Loucy (cell line): ENCODE data around the gene ZNF467.

Source experiments
- EZH2phosphoT487 ChIP-seq: fragments of 200-600 bp; IDR thresholded peaks from 2 replicates; pipeline ENCODE4 v1.6.1; 2018; ENCODE audit warnings: antibody characterized with exemption, mild to moderate bottlenecking, moderate library complexity, borderline replicate concordance
- TF ChIP-seq, protein P1 (sequence below): fragments of 200-600 bp; sonication (generic); conservative IDR thresholded peaks from 2 replicates; pipeline ENCODE4 v1.5.1; 2014; ENCODE audit warnings: mild to moderate bottlenecking, antibody characterized with exemption, low read length

DNA sequence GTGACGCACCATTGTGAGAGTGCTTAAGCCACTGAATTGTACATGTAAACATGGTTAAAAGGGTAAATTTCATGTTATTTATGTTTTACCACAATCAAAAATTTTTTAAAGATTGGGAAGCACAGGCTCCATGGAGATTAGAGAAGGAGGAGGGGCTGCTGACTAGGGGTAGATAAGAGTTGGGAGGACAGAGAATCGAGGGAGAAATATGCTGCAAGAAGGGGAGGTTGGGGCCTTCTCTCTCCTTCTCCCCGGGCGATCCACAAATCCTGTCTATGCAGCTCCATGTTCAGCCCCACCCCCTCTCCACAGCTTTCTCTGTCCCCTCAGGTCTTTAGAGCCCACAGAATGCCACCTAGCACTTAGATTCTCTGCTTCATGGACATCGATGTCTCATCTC lies 12.1 kb downstream of the ZNF467 start:
- TF ChIP-seq, protein P1, sequence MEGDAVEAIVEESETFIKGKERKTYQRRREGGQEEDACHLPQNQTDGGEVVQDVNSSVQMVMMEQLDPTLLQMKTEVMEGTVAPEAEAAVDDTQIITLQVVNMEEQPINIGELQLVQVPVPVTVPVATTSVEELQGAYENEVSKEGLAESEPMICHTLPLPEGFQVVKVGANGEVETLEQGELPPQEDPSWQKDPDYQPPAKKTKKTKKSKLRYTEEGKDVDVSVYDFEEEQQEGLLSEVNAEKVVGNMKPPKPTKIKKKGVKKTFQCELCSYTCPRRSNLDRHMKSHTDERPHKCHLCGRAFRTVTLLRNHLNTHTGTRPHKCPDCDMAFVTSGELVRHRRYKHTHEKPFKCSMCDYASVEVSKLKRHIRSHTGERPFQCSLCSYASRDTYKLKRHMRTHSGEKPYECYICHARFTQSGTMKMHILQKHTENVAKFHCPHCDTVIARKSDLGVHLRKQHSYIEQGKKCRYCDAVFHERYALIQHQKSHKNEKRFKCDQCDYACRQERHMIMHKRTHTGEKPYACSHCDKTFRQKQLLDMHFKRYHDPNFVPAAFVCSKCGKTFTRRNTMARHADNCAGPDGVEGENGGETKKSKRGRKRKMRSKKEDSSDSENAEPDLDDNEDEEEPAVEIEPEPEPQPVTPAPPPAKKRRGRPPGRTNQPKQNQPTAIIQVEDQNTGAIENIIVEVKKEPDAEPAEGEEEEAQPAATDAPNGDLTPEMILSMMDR = no peak
- no peak for TF ChIP-seq EZH2phosphoT487
